Urinary bladder (tissue), 4 donors: Measurements from ENCODE around the gene ARHGAP22. TPM values are rescaled to one million over a fixed set of nuclear protein-coding genes. Genes with fewer than 3 reads are reported as not detected.

Source experiments
- DNase-seq: peaks from one replicate; pipeline ENCODE4 v3.0.0-alpha.2; 2015; ENCODE audit errors: extremely low spot score
- H3K27ac ChIP-seq: one replicate; pipeline ENCODE4 v1.5.1; 2013; ENCODE audit warnings: low read depth, mild to moderate bottlenecking, moderate library complexity
- H3K36me3 ChIP-seq: one replicate; pipeline ENCODE4 v1.6.1; 2013; ENCODE audit warnings: mild to moderate bottlenecking, moderate library complexity; ENCODE audit not compliant: insufficient read depth
- H3K4me1 ChIP-seq: one replicate; pipeline ENCODE4 v1.6.1; 2013; ENCODE audit warnings: mild to moderate bottlenecking, moderate library complexity; ENCODE audit not compliant: insufficient read depth
- H3K4me3 ChIP-seq: one replicate; pipeline ENCODE4 v1.5.1; 2013; ENCODE audit warnings: low read depth, low read length
- WGBS: extraction: QIAGEN DNeasy Blood & Tissue Kit; methylation state at CpG from one replicate; pipeline ENCODE4 v1.1.7; 2013; 5-methylcytosine and 5-hydroxymethylcytosine counted together
- polyA plus RNA-seq: library from polyadenylated mRNA; stranded (reverse); fragments of 200-250 nt; gene quantifications from one replicate; pipeline ENCODE4 v1.2.3, GENCODE V29; 2013
- total RNA-seq: library from RNA; depleted of rRNA; stranded (reverse); fragments of >200 nt; gene quantifications from one replicate; pipeline ENCODE4 v1.2.3, GENCODE V29; 2014
- donor health status: healthy with polysubstance abuse.
- donor health status: healthy.

Gene ARHGAP22
- total and polyA plus RNA-seq, 2 donors, result 2.3 to 6.0 TPM

GRCh38 chr10:48452879-48453412, 151.9 kb downstream of the ARHGAP22 start:
- no peaks in the 10 kb centered on the region for H3K4me1 ChIP-seq
- no peak for DNase-seq
- H3K4me3 ChIP-seq, result no peak overlapping the region
- 92% methylated on average over 6 of the region's 6 CpGs for WGBS
- no peak overlapping the region for H3K27ac ChIP-seq
- H3K36me3 ChIP-seq, result no peaks in the 10 kb centered on the region

GRCh38 chr10:48451969-48452878, 152.6 kb downstream of the ARHGAP22 start:
- H3K27ac ChIP-seq, result no peak overlapping the region
- no peaks in the 10 kb centered on the region for H3K36me3 ChIP-seq
- WGBS, result 85% methylated on average over 15 of the region's 15 CpGs
- no peak overlapping the region for H3K4me3 ChIP-seq
- H3K4me1 ChIP-seq, result no peaks in the 10 kb centered on the region
- DNase-seq, result no peak

DNA sequence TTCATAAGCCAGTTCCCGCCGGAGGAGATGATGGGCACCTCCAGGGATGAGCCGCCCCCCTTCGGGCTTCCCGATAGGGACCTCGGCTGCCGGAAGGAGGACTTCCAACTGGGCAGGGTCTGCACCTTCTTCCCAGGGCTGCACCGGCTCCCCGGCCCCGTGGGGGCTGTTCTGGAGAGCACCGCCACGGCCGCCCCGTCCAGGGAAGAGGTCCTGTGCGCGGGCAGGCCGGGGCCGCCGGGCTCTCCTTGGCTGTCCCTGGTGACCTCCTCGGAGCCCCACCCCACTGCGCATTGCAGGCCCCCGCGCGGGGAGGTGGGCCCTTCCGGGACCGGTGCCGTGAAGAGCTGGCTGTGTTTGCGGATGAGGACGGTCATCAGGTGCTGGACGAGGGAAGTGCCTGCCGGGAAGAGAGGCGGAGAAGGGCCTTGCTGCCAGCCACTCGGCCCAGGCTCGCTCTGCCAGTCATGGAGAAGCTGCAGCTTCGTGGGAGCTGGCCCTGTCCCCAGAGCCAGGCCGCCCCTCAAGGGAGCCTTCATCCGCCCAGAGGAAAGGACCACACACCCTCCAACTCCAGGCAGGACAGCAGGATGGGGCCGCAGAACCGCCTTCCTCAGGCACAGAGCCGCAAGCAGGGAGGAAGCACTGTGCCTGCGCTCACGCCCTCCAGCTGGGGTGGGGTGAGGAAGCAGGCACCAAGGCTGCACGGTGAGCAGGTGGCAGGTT, 154.0 kb downstream of the ARHGAP22 start:
- DNase-seq, result no peak
- no peak overlapping the region for H3K4me3 ChIP-seq
- WGBS, result 93% methylated on average over 43 of the region's 43 CpGs

GRCh38 chr10:48450233-48450740, 154.6 kb downstream of the ARHGAP22 start:
- DNase-seq, result no peak
- 96% methylated on average over 49 of the region's 49 CpGs for WGBS
- Histone ChIP-seq H3K4me3 (no peak overlapping the region), H3K36me3 (no peaks in the 10 kb centered on the region), H3K27ac (no peak overlapping the region), H3K4me1 (no peaks in the 10 kb centered on the region)

More for the DNA sequence above, 154.0 kb downstream of the ARHGAP22 start:
- H3K27ac ChIP-seq, result no peak overlapping the region
- no peaks in the 10 kb centered on the region for H3K36me3 ChIP-seq
- no peaks in the 10 kb centered on the region for H3K4me1 ChIP-seq

- no peak for DNase-seq
- Histone ChIP-seq H3K4me3 (no peak overlapping the region), H3K4me1 (no peaks in the 10 kb centered on the region), H3K27ac (no peak overlapping the region), H3K36me3 (no peaks in the 10 kb centered on the region)
- 88% methylated on average over 19 of the region's 19 CpGs for WGBS
Observed at GRCh38 chr10:48449501-48450232, 155.2 kb downstream of the ARHGAP22 start.

- H3K36me3 ChIP-seq, result no peaks in the 10 kb centered on the region
- no peak overlapping the region for H3K27ac ChIP-seq
- no peaks in the 10 kb centered on the region for H3K4me1 ChIP-seq
- DNase-seq, result no peak
- no peak overlapping the region for H3K4me3 ChIP-seq
- 97% methylated on average over 4 of the region's 4 CpGs for WGBS
Observed at GRCh38 chr10:48448796-48449195, 156.1 kb downstream of the ARHGAP22 start.

DNA sequence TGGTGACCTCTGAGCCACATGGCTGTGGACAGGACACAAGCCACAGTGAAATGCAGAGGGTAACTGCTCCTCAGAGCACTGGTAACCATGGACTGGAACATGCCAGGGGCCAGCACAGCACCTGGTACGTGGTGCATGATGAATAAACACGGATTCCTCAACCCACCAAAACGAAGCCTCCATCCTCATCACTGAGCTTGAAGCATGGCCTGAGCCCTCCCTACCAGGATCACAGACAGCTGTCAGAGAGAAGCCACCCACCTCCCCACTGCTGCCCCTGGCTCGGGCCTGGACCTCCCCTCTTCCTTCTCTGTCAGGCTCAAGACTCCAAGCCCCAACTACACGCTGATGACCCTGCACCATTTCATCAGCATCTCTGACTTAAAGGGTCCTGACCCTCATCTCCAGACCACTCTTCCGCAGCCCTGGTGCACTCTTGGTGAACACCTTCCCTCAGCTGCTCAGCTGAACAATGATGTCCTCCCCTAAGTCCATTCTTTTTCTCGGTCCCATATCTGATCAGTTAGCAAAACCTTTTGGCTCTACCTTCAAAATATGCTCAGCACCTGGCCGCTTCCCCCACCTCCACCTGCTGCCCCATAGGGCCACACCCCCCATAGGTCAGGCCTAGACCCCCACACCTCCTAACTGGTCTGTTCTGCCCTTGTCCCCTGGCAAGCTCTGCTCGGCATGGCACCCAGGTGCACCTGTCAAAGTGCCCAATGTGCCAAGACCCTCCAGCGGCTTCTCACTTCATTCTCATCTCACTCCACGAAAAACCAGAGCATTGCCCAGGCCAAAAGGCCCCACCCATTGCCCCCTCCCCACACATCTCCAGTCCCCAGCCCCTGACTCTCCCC, 157.3 kb downstream of the ARHGAP22 start:
- H3K4me3 ChIP-seq, result no peak overlapping the region
- no peak overlapping the region for H3K27ac ChIP-seq
- 94% methylated on average over 11 of the region's 11 CpGs for WGBS
- H3K4me1 ChIP-seq, result no peaks in the 10 kb centered on the region
- no peaks in the 10 kb centered on the region for H3K36me3 ChIP-seq
- no peak for DNase-seq

- H3K36me3 ChIP-seq, result no peaks in the 10 kb centered on the region
- no peak overlapping the region for H3K27ac ChIP-seq
- WGBS, result 91% methylated on average over 7 of the region's 7 CpGs
- H3K4me3 ChIP-seq, result no peak overlapping the region
- H3K4me1 ChIP-seq, result no peaks in the 10 kb centered on the region
- no peak for DNase-seq
Observed at GRCh38 chr10:48446785-48447184, 158.1 kb downstream of the ARHGAP22 start.

DNA sequence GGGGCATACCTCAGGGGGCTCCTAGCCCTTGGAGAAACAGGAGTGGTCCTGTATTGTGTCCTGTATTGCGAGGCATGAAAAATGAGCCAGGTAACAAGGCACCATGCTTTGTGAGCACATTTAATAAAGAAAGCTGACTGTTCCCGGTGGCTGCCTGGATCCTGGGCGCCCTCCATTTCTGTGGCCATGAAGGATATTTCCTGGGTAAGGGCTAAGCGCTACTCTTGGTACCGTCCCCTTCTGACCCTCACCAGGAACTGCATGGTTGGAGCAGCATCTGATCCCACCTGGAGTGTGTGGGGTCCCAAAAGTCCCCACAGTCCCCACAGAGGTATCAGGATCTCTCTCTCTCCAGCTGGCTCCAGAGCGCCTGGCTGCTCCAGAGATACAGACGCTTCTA, 158.9 kb downstream of the ARHGAP22 start:
- Histone ChIP-seq H3K4me3 (no peak overlapping the region), H3K4me1 (no peaks in the 10 kb centered on the region), H3K36me3 (no peaks in the 10 kb centered on the region), H3K27ac (no peak overlapping the region)
- no peak for DNase-seq
- WGBS, result 84% methylated on average over 7 of the region's 7 CpGs

GRCh38 chr10:48444861-48445841, 159.7 kb downstream of the ARHGAP22 start:
- no peak overlapping the region for H3K27ac ChIP-seq
- DNase-seq, result no peak
- H3K36me3 ChIP-seq, result no peaks in the 10 kb centered on the region
- H3K4me1 ChIP-seq, result no peaks in the 10 kb centered on the region
- H3K4me3 ChIP-seq, result no peak overlapping the region
- 80% methylated on average over 20 of the region's 20 CpGs for WGBS

GRCh38 chr10:48444266-48444665, 160.6 kb downstream of the ARHGAP22 start:
- H3K27ac ChIP-seq, result no peak overlapping the region
- WGBS, result 56% methylated on average over 2 of the region's 2 CpGs
- DNase-seq, result no peak

DNA sequence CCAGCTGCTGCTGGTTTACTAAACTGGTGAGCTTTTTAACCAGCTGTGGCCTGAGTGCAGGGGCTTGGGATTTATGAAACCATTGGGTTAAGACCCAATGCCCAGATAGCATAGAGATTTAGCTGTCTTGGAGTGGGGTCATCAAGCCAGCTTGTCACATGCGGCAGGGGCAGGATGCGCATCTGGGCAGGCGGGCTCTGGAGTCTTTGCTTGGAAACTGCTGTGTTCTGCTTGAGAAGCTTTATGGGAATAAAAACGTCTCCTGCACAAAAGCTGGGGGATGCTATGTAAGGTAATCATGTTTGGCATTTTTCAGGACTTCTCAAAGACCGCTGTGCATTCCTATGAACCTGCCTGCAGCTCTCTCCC, 162.1 kb downstream of the ARHGAP22 start:
- DNase-seq, result no peak
- 78% methylated on average over 5 of the region's 5 CpGs for WGBS
- Histone ChIP-seq H3K4me3 (no peak overlapping the region), H3K27ac (no peak overlapping the region), H3K36me3 (no peaks in the 10 kb centered on the region), H3K4me1 (no peaks in the 10 kb centered on the region)

More at GRCh38 chr10:48444266-48444665, 160.6 kb downstream of the ARHGAP22 start:
- no peaks in the 10 kb centered on the region for H3K4me1 ChIP-seq
- no peak overlapping the region for H3K4me3 ChIP-seq
- H3K36me3 ChIP-seq, result no peaks in the 10 kb centered on the region
